ENCODE results near the gene TMED4. TPM values are rescaled to one million over a fixed set of nuclear protein-coding genes. Genes with fewer than 3 reads are reported as not detected.

The TMED4 gene
- total and polyA plus RNA-seq, 2 of the 13 experiments (the other 11 are each of a cell fraction or from before 2014, with no cell fraction given) = 81.4 to 109 TPM

DNA sequence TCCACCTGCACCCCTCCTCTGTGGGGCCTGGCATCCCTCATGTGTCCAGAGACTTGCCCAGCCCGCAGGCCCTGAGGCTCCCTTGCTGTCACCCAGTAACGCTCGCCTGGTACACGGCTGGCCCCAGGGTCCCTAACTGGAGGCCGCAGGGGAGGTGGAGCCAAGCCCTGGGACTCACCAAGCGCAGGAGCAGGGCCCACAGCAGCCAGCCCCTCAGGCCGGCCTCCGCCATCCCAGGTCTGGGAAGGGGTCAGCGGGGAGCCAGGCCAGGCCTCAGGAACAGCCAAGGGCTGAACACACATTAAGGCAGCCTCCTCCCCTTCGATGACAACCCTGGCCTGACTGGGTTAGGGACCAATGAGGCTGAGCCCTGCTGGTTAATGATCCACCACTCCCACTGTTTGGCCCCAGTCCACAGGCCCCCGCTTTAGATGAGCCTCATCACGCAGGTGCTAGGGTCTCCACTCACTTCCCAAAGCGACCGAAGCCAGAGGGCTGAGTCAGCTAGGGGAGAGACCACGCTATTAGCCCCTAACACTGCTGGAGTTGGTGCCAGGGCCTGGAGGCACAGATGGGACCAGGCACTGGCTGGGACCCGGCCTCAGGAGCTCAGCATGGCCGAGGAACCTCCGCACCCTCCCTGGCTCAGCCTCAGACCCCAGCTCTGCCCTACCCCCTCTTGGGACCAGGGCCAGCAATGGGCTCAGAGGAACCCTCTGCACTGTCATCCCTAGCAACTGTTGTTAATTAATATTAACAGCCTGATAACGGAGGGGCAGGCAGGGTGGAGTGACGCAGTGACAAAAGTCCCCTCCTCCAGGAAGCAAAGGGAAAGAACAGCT lies 40.8 kb downstream of the TMED4 start, which contains the start of gene NPC1L1 (continued):
- TF ChIP-seq ZNF607 (CRISPR knock-in tag; IDR thresholded peaks at IDR 0.05; ENCODE audit: borderline replicate concordance) (peak; percentile 93), ZNF160 (CRISPR knock-in tag; IDR thresholded peaks at IDR 0.05) (peak; percentile 56; the same call in 1 of the 2 replicates), ZNF484 (CRISPR knock-in tag; IDR thresholded peaks at IDR 0.05; ENCODE audit: borderline replicate concordance, low read depth) (no peak), MAFK (conservative IDR thresholded peaks at IDR 0.05 in 1 of 2, IDR thresholded peaks at IDR 0.05 in 1 of 2; ENCODE audit: low read length in 2 of 2) (peak; percentile 11 to 41; a peak in 2 of 4 replicates), TOPORS (CRISPR knock-in tag; IDR thresholded peaks at IDR 0.05) (no peak; the same call in 1 of the 2 replicates), TP53 (CRISPR knock-in tag; conservative IDR thresholded peaks at IDR 0.05) (0 out of 2 replicates have a peak, but pooled peaks have one; percentile 74), NR2F2 (IDR thresholded peaks at IDR 0.05; ENCODE audit: borderline replicate concordance, low read depth) (no peak; the same call in 1 of the 2 replicates), MLLT10 (CRISPR knock-in tag; IDR thresholded peaks at IDR 0.05) (no peak), ZNF747 (CRISPR knock-in tag; IDR thresholded peaks at IDR 0.05; ENCODE audit: borderline replicate concordance) (no peak; the same call in 1 of the 2 replicates), SRSF9 (IDR thresholded peaks at IDR 0.05; ENCODE audit: borderline replicate concordance, insufficient read depth, low read depth, low read length, poor library complexity, severe bottlenecking) (no peak), KDM4B (CRISPR knock-in tag; IDR thresholded peaks at IDR 0.05) (no peak; the same call in none of the 2 replicates), SP2 (CRISPR knock-in tag; IDR thresholded peaks at IDR 0.05) (no peak; the same call in 1 of the 2 replicates), HDAC1 (CRISPR knock-in tag; IDR thresholded peaks at IDR 0.05) (peak; percentile 66), SOX13 (IDR thresholded peaks at IDR 0.05) (no peak), SOX13 (CRISPR knock-in tag; conservative IDR thresholded peaks at IDR 0.05 in 1 of 2, IDR thresholded peaks at IDR 0.05 in 1 of 2) (no peak; a peak in 1 of 4 replicates), YEATS4 (CRISPR knock-in tag; IDR thresholded peaks at IDR 0.05; ENCODE audit: borderline replicate concordance) (peak; percentile 65; the same call in 1 of the 2 replicates), ZNF644 (CRISPR knock-in tag; IDR thresholded peaks at IDR 0.05; ENCODE audit: low read depth) (no peak), ZNF232 (CRISPR knock-in tag; IDR thresholded peaks at IDR 0.05; ENCODE audit: borderline replicate concordance) (peak; percentile 72; the same call in 1 of the 2 replicates), AGO2 (optimal IDR thresholded peaks at IDR 0.05; ENCODE audit: low read depth, low read length) (peak; percentile 44), EP300 (IDR thresholded peaks at IDR 0.05; ENCODE audit: low read depth in 2 of 2, low read length in 2 of 2) (0 out of 4 replicates have a peak, but pooled peaks of 1 of the 2 experiments have one; percentile 39), EP300 (CRISPR knock-in tag; IDR thresholded peaks at IDR 0.05; ENCODE audit: borderline replicate concordance) (peak; percentile 32; the same call in 1 of the 2 replicates), ZMYM2 (CRISPR knock-in tag; IDR thresholded peaks at IDR 0.05) (no peak), SIN3B (IDR thresholded peaks at IDR 0.05; ENCODE audit: low read length) (no peak)
- TF ChIP-seq, protein P1, sequence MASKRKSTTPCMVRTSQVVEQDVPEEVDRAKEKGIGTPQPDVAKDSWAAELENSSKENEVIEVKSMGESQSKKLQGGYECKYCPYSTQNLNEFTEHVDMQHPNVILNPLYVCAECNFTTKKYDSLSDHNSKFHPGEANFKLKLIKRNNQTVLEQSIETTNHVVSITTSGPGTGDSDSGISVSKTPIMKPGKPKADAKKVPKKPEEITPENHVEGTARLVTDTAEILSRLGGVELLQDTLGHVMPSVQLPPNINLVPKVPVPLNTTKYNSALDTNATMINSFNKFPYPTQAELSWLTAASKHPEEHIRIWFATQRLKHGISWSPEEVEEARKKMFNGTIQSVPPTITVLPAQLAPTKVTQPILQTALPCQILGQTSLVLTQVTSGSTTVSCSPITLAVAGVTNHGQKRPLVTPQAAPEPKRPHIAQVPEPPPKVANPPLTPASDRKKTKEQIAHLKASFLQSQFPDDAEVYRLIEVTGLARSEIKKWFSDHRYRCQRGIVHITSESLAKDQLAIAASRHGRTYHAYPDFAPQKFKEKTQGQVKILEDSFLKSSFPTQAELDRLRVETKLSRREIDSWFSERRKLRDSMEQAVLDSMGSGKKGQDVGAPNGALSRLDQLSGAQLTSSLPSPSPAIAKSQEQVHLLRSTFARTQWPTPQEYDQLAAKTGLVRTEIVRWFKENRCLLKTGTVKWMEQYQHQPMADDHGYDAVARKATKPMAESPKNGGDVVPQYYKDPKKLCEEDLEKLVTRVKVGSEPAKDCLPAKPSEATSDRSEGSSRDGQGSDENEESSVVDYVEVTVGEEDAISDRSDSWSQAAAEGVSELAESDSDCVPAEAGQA (IDR thresholded peaks at IDR 0.05; ENCODE audit: low read depth) = no peak; the same call in 1 of the 2 replicates
- TF ChIP-seq, protein P1 (CRISPR knock-in tag; IDR thresholded peaks at IDR 0.05; ENCODE audit: borderline replicate concordance) = no peak
